ENCODE measurements around the gene EBF4. TPM values are rescaled to one million over a fixed set of nuclear protein-coding genes. Genes with fewer than 3 reads are reported as not detected.
A peak's percentile ranks its signal among the peaks of the same experiment; 100 is the strongest.

The EBF4 gene
- total and polyA plus RNA-seq, 2 of the 8 experiments (the other 6 are each of a cell fraction or from before 2014, with no cell fraction given): 1.2 to 2.9 TPM

DNA sequence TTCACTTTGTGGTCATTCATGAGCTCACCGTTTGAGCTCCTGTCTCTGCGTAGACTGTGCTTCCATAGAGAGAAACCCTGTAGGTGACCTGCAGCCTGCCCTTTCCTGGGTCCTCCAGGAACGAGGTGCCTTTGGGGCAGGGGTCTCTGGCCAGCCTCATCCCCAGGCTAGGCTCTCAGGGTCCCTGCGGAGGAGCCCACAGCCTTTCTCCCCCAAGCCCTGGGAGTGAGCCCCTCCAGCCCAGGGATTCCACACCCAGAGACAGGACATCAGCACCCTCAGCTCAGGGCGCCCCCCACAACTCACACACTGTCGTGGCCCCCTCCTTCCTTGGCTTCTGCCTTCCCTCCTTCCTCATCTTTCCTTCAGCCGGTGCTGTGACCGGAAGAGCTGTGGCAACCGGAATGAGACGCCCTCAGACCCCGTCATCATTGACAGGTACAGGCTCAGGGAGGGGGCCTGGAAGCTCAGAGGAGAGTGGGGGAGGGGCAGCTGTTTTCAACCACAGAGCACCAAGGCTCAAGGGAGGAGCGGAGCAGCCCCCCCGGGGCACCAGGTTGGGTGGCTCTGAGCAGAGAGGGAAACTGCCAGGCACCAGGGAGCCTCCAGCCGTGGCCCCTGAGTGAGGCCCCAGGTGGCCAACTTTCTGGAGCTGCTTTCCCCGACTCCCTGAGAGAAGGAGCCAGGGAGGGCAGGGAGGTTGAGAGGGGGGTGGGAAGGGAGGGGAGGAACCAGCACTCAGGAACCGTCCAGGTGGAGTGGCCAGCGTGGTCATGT lies 16.8 kb downstream of the EBF4 start:
- Histone ChIP-seq H3K23me2 (ENCODE audit: low read depth, low read length) (no peaks in the 10 kb centered on the region; the same call in 1 of the 2 replicates), H3K4ac (replicated peaks; ENCODE audit: insufficient read length, low read depth, low read length) (no peak overlapping the region), H3K18ac (ENCODE audit: extremely low read depth, low read length) (no peak overlapping the region), H3K27ac (ENCODE audit: low read depth, low read length) (no peak overlapping the region), H3K4me1 (replicated peaks in 1 of 4; ENCODE audit: control insufficient read depth in 3 of 4, insufficient read depth in 4 of 4, low read length in 3 of 4) (peaks cover 2 to 46% (median 24%) of the 10 kb centered on the region in 4 experiments), H3K23ac (ENCODE audit: insufficient read length) (no peak overlapping the region), H4K8ac (ENCODE audit: extremely low read depth, insufficient read depth, low read length) (peak overlapping the region; percentile 65), H3K79me1 (ENCODE audit: low read depth, low read length) (no peaks in the 10 kb centered on the region; the same call in 1 of the 2 replicates), H2BK15ac (ENCODE audit: low read length) (0 out of 2 replicates have a peak overlapping the region, but pooled peaks have one; percentile 53), H3K56ac (replicated peaks; ENCODE audit: insufficient read length, low read depth, low read length) (no peak overlapping the region), H3K4me3 (ENCODE audit: extremely low read depth in 1 of 4, insufficient read depth in 2 of 4, low read depth in 3 of 4, low read length in 4 of 4) (no peak overlapping the region), H4K5ac (ENCODE audit: insufficient read length, low read depth, low read length) (no peak overlapping the region), H3K4me2 (ENCODE audit: insufficient read depth in 1 of 2, low read depth in 2 of 2, low read length in 2 of 2) (peak overlapping the region; percentile 3 to 51; a peak in 1 of 4 replicates), H3K14ac (ENCODE audit: insufficient read length) (no peak overlapping the region), H4K91ac (replicated peaks; ENCODE audit: insufficient read length, low read length) (no peak overlapping the region), H2BK12ac (ENCODE audit: low read depth, low read length) (peak overlapping the region; percentile 84; the same call in 1 of the 2 replicates), H2BK20ac (ENCODE audit: low read length) (0 out of 2 replicates have a peak overlapping the region, but pooled peaks have one; percentile 72), H2AK5ac (ENCODE audit: low read depth, low read length) (no peak overlapping the region; the same call in 1 of the 2 replicates), H3K36me3 (ENCODE audit: control insufficient read depth in 2 of 4, insufficient read depth in 4 of 4, low read length in 3 of 4) (no peaks in the 10 kb centered on the region), H2BK5ac (ENCODE audit: low read depth, low read length) (no peak overlapping the region), H3K9ac (replicated peaks in 1 of 4; ENCODE audit: extremely low read depth in 1 of 4, low read depth in 3 of 4, low read length in 3 of 4) (no peak overlapping the region), H2AFZ (ENCODE audit: low read length) (no peak overlapping the region), H3K79me2 (ENCODE audit: control insufficient read depth in 1 of 2, insufficient read depth in 2 of 2, low read length in 2 of 2) (no peaks in the 10 kb centered on the region), H4K20me1 (replicated peaks in 1 of 2; ENCODE audit: control insufficient read depth in 1 of 2, insufficient read depth in 2 of 2, low read length in 2 of 2) (no peaks in the 10 kb centered on the region), H3K27me3 (replicated peaks in 1 of 4; ENCODE audit: control insufficient read depth in 3 of 4, extremely low read depth in 1 of 4, insufficient read depth in 3 of 4, low read length in 3 of 4) (peaks cover 0 to 24% (median 14%) of the 10 kb centered on the region in 4 experiments; a peak in 5 of 7 replicates), H3K9me3 (ENCODE audit: insufficient read depth in 2 of 2, low read depth in 1 of 2, low read length in 1 of 2) (no peaks in the 10 kb centered on the region), H2BK120ac (replicated peaks; ENCODE audit: low read depth, low read length) (no peak overlapping the region)
- no peak for TF ChIP-seq BCL11A (IDR thresholded peaks at IDR 0.05; ENCODE audit: low read depth in 2 of 2, low read length in 2 of 2)
- TF ChIP-seq ZNF274 (IDR thresholded peaks at IDR 0.05; ENCODE audit: borderline replicate concordance, extremely low read depth, low read length): no peak
- peak; percentile 31; the same call in 1 of the 2 replicates for TF ChIP-seq CREB1 (IDR thresholded peaks at IDR 0.05)
- no peak for TF ChIP-seq SP2 (IDR thresholded peaks at IDR 0.05; ENCODE audit: low read length)
- no peak for FAIRE-seq
- CTCF ChIA-PET (ENCODE audit: partially characterized antibody): interaction anchor here (0.8 to 17.4 kb wide), 9 partner anchors 9 to 46 kb away, joined by 3 to 286 read pairs (median 4); no protein-coding TSS in a partner anchor
- no peak for DNase-seq (ENCODE audit: low read depth in 1 of 2, low spot score in 2 of 2)
- 86% methylated on average over 6 of the region's 17 CpGs; no CpG with 5 or more reads in 1 of the 2 experiments for WGBS, 2 experiments (ENCODE audit: extremely low coverage in 1 of 2, insufficient coverage in 1 of 2, insufficient read length in 1 of 2, insufficient replicate concordance in 2 of 2, low coverage in 1 of 2, low lambda C conversion rate in 2 of 2, missing lambda C conversion rate in 1 of 2)
- POLR2A ChIA-PET (ENCODE audit: partially characterized antibody): interaction anchor here (1.1 to 1.8 kb wide), 3 partner anchors 9 to 36 kb away, joined by 3 to 5 read pairs (median 3); partner anchors contain the start of gene EBF4

Data from H1 (cell line).